Measurements from ENCODE around the gene CKAP2L.

GRCh38 chr2:112687522-112687921 lies 76.9 kb downstream of the CKAP2L start:
- TF ChIP-seq CTCF (IDR thresholded peaks at IDR 0.05), result no peak
- TF ChIP-seq POLR2A (IDR thresholded peaks at IDR 0.05), result no peak
